Right lobe of liver (tissue), 6 donors: Measurements from ENCODE around the gene LCMT2. TPM values are rescaled to one million over a fixed set of nuclear protein-coding genes. Genes with fewer than 3 reads are reported as not detected.
A peak's percentile ranks its signal among the peaks of the same experiment; 100 is the strongest.

Experiments used
- ATAC-seq, 4 donors: fragments of 200-7000 bp; cut with Tn5 transposase; one replicate each; pipeline ENCODE4 v1.9.1; 2020; ENCODE audit warnings: mild to moderate bottlenecking in 4 of 4, moderate library complexity in 4 of 4
- DNase-seq, 3 donors: peaks; one replicate each; pipeline ENCODE4 v3.0.0-alpha.2; 2020
- H3K27ac ChIP-seq, 3 donors: fragments of 200-600 bp; one replicate each; pipeline ENCODE4 v1.8.0; 2022
- H3K27me3 ChIP-seq, 2 donors: fragments of 200-600 bp; one replicate each; pipeline ENCODE4 v1.8.0; 2022
- H3K36me3 ChIP-seq, 4 donors: fragments of 200-600 bp; sonication (generic) in 1 of 4; one replicate each; pipeline versions ENCODE4 v1.5.1 to v1.8.0; 2017 to 2022; ENCODE audit warnings: control low read depth in 1 of 4
- H3K4me1 ChIP-seq, 4 donors: fragments of 200-600 bp; sonication (generic) in 1 of 4; one replicate each; pipeline versions ENCODE4 v1.5.1 to v1.8.0; 2017 to 2022; ENCODE audit warnings: control low read depth in 1 of 4
- H3K4me3 ChIP-seq, 3 donors: fragments of 200-600 bp; one replicate each; pipeline ENCODE4 v1.8.0; 2022
- H3K9me3 ChIP-seq, 4 donors: fragments of 200-600 bp; sonication (generic) in 1 of 4; one replicate each; pipeline versions ENCODE4 v1.5.1 to v1.8.0; 2017 to 2022; ENCODE audit warnings: control low read depth in 1 of 4
- POLR2A ChIP-seq: fragments of 450-650 bp; IDR thresholded peaks from one replicate; pipeline ENCODE4 v1.6.1; 2017; ENCODE audit warnings: antibody characterized with exemption, mild to moderate bottlenecking
- WGBS: methylation state at CpG from one replicate; pipeline ENCODE4 v1.1.6; 2018; ENCODE audit warnings: low coverage, low lambda C conversion rate; ENCODE audit not compliant: insufficient coverage; ENCODE audit errors: missing lambda C conversion rate; 5-methylcytosine and 5-hydroxymethylcytosine counted together
- intact Hi-C, 2 donors: fragments of 100-400 bp; cut with DNase I; formaldehyde crosslinking; loops; one replicate each; pipeline versions ENCODE4 v1.11.2 to v1.14.1; 2022
- total RNA-seq, 6 experiments: library from RNA; depleted of rRNA in 2 of 6; stranded (reverse); fragments of >200 nt in 2 of 6; fragmentation: NEBNext Ultra II Directional in 3 of 6; extraction: Animal tissue kit (Norgen Biotek cat#: 25700) in 3 of 6; gene quantifications; one replicate each; pipeline versions ENCODE4 v1.1.0 to v1.2.4, GENCODE V29; 2016 to 2023
- TF ChIP-seq, protein P1 (sequence below), 4 donors: fragments of 200-600 bp in 3 of 4; fragments of 450-650 bp in 1 of 4; IDR thresholded peaks; one replicate each; pipeline versions ENCODE4 v1.5.1 to v1.8.0; 2016 to 2022; ENCODE audit warnings: antibody characterized with exemption in 4 of 4, mild to moderate bottlenecking in 2 of 4
- donor health status: DM: no; HTN: yes; CAD: no.
- donor health status: DM: no; HTN: no; CAD: no.
- donor health status: DM: no; HTN: no; CAD: no.
- donor health status: DM: no; HTN: yes; CAD: no.
- donor health status: DM: no; HTN: yes; CAD: no.

LCMT2 gene
- total RNA-seq, 6 experiments from 2014 or later, result 2.9 to 4.9 (median 3.9) TPM

DNA sequence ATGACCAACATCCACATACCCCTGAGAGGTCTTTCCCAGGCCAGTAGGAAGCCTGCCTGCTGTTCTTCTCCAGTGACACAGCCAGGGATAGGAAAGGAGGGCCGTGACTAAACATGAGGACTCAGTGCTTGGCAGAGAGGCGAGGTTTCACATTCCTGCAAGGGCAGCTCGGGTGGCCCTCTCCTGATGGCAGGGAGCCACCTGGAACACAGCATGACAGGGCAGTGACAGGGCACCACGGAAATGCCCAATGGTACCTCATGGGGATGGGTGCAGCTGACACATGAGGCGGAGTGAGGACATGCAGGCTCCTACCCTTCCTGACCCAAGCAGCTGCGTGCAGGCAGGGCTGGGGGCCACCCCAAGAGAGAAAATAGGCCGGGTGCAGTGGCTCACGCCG, 56.2 kb downstream of the LCMT2 start:
- no peaks in the 10 kb centered on the region for H3K27me3 ChIP-seq
- no peaks in the 10 kb centered on the region for H3K9me3 ChIP-seq
- no peaks in the 10 kb centered on the region for H3K36me3 ChIP-seq
- no peak for TF ChIP-seq POLR2A
- TF ChIP-seq, protein P1, sequence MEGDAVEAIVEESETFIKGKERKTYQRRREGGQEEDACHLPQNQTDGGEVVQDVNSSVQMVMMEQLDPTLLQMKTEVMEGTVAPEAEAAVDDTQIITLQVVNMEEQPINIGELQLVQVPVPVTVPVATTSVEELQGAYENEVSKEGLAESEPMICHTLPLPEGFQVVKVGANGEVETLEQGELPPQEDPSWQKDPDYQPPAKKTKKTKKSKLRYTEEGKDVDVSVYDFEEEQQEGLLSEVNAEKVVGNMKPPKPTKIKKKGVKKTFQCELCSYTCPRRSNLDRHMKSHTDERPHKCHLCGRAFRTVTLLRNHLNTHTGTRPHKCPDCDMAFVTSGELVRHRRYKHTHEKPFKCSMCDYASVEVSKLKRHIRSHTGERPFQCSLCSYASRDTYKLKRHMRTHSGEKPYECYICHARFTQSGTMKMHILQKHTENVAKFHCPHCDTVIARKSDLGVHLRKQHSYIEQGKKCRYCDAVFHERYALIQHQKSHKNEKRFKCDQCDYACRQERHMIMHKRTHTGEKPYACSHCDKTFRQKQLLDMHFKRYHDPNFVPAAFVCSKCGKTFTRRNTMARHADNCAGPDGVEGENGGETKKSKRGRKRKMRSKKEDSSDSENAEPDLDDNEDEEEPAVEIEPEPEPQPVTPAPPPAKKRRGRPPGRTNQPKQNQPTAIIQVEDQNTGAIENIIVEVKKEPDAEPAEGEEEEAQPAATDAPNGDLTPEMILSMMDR (IDR thresholded peaks at IDR 0.05), result no peak
- no peak overlapping the region for H3K4me3 ChIP-seq
- ATAC-seq (peak; percentile 52 to 94 (median 72)), DNase-seq (peak in 2 of 3 donors; percentile 52 to 75)
- intact Hi-C loops, result no loop called here
- H3K27ac ChIP-seq, result no peak overlapping the region
- no peaks in the 10 kb centered on the region for H3K4me1 ChIP-seq
- WGBS, result 56% methylated on average over 7 of the region's 9 CpGs

Other genes with a start within 250 kb of the LCMT2 start
- 10 to 100 TPM in 3 of 6 experiments, 1 to 10 TPM in 3; 8.8 to 15.6 (median 10.6) TPM for gene UBR1, start 224.5 kb downstream of the LCMT2 start, total RNA-seq
- gene TMEM62, start 197.0 kb downstream of the LCMT2 start, total RNA-seq, result 10 to 100 TPM in 3 of 6 experiments, 1 to 10 TPM in 3; 7.6 to 17.1 (median 9.6) TPM
- 10 to 100 TPM; 20.2 to 30.5 (median 22.9) TPM for gene CCNDBP1, start 145.2 kb downstream of the LCMT2 start, total RNA-seq
- gene EPB42, start 109.6 kb downstream of the LCMT2 start, total RNA-seq, result 1 to 10 TPM in 1 of 6 experiments, under 1 TPM in 2, not detected in 3; 0.20 to 3.4 (median 0.64) TPM
- not detected for gene TGM5, start 63.6 kb downstream of the LCMT2 start, total RNA-seq
- not detected for gene TGM7, start 28.3 kb downstream of the LCMT2 start, total RNA-seq
- gene ZSCAN29, start 40.5 kb upstream of the LCMT2 start, total RNA-seq, result 10 to 100 TPM in 5 of 6 experiments, 1 to 10 TPM in 1; 9.9 to 15.4 (median 13.4) TPM
- 10 to 100 TPM in 2 of 6 experiments, 1 to 10 TPM in 4; 8.0 to 14.0 (median 9.5) TPM for gene TUBGCP4, start 40.5 kb upstream of the LCMT2 start, total RNA-seq
- gene TP53BP1, start 162.6 kb upstream of the LCMT2 start, total RNA-seq, result 10 to 100 TPM in 5 of 6 experiments, 1 to 10 TPM in 1; 4.9 to 12.2 (median 10.8) TPM
- under 1 TPM; 0.09 to 0.56 (median 0.24) TPM for gene MAP1A, start 187.0 kb upstream of the LCMT2 start, total RNA-seq